Liver (tissue), 9 donors: ENCODE results near the gene E2F4. TPM values are rescaled to one million over a fixed set of nuclear protein-coding genes. Genes with fewer than 3 reads are reported as not detected.

Experiments
- DNase-seq: peaks from one replicate; pipeline ENCODE4 v3.0.0-alpha.2; 2017; ENCODE audit warnings: low spot score
- H3K27ac ChIP-seq, 2 donors: one replicate each; pipeline ENCODE4 v1.7.0; 2013; ENCODE audit warnings: inconsistent platforms in 2 of 2, low read length in 2 of 2, control low read depth in 1 of 2, low read depth in 1 of 2, mild to moderate bottlenecking in 1 of 2
- H3K27me3 ChIP-seq, 4 donors: one replicate each; pipeline versions ENCODE4 v1.6.1 to v1.7.0; 2013; ENCODE audit warnings: low read length in 3 of 4, inconsistent platforms in 1 of 4, mild to moderate bottlenecking in 1 of 4, moderate library complexity in 1 of 4; ENCODE audit not compliant: control insufficient read depth in 4 of 4, insufficient read depth in 4 of 4
- H3K36me3 ChIP-seq, 4 donors: one replicate each; pipeline versions ENCODE4 v1.6.1 to v1.7.0; 2013; ENCODE audit warnings: low read length in 3 of 4, mild to moderate bottlenecking in 3 of 4, low read depth in 1 of 4, moderate library complexity in 1 of 4; ENCODE audit not compliant: control insufficient read depth in 4 of 4, insufficient read depth in 3 of 4
- H3K4me1 ChIP-seq, 4 donors: one replicate each; pipeline versions ENCODE4 v1.6.1 to v1.7.0; 2013; ENCODE audit warnings: low read length in 3 of 4, mild to moderate bottlenecking in 3 of 4, moderate library complexity in 1 of 4; ENCODE audit not compliant: control insufficient read depth in 4 of 4, insufficient read depth in 4 of 4
- H3K4me3 ChIP-seq, 3 donors: one replicate each; pipeline versions ENCODE4 v1.6.1 to v1.7.0; 2013; ENCODE audit warnings: low read length in 3 of 3, control low read depth in 1 of 3, low read depth in 1 of 3, mild to moderate bottlenecking in 1 of 3
- H3K9ac ChIP-seq, 2 donors: one replicate each; pipeline ENCODE4 v1.7.0; 2013; ENCODE audit warnings: low read length in 2 of 2, mild to moderate bottlenecking in 2 of 2, moderate library complexity in 2 of 2, control low read depth in 1 of 2, low read depth in 1 of 2
- H3K9me3 ChIP-seq, 4 donors: one replicate each; pipeline versions ENCODE4 v1.6.1 to v1.7.0; 2013; ENCODE audit warnings: low read length in 3 of 4; ENCODE audit not compliant: control insufficient read depth in 4 of 4
- EGR1 ChIP-seq, 2 donors: IDR thresholded peaks; 2 replicates each; pipeline ENCODE4 v1.6.1; 2016 to 2018; ENCODE audit warnings: antibody characterized with exemption in 2 of 2, low read depth in 2 of 2
- FOXA1 ChIP-seq: IDR thresholded peaks from 2 replicates; pipeline ENCODE4 v1.6.1; 2016; ENCODE audit warnings: antibody characterized with exemption
- FOXA2 ChIP-seq: IDR thresholded peaks from 2 replicates; pipeline ENCODE4 v1.6.1; 2016; ENCODE audit warnings: antibody characterized with exemption
- GABPA ChIP-seq, 2 donors: IDR thresholded peaks in 1 of 2; conservative IDR thresholded peaks in 1 of 2; 2 replicates each; pipeline ENCODE4 v1.6.1; 2016; ENCODE audit warnings: antibody characterized with exemption in 2 of 2, mild to moderate bottlenecking in 1 of 2, moderate library complexity in 1 of 2
- HNF4A ChIP-seq, 2 donors: conservative IDR thresholded peaks; 2 replicates each; pipeline ENCODE4 v1.6.1; 2016; ENCODE audit warnings: antibody characterized with exemption in 2 of 2, mild to moderate bottlenecking in 2 of 2
- HNF4G ChIP-seq: IDR thresholded peaks from 2 replicates; pipeline ENCODE4 v1.6.1; 2016; ENCODE audit warnings: antibody characterized with exemption
- JUND ChIP-seq, 2 donors: IDR thresholded peaks; 2 replicates each; pipeline ENCODE4 v1.6.1; 2016; ENCODE audit warnings: antibody characterized with exemption in 2 of 2
- NR2F2 ChIP-seq: IDR thresholded peaks from 2 replicates; pipeline ENCODE4 v1.6.1; 2016; ENCODE audit warnings: antibody characterized with exemption
- RAD21 ChIP-seq, 2 donors: IDR thresholded peaks; 2 replicates each; pipeline ENCODE4 v1.6.1; 2016; ENCODE audit warnings: antibody characterized with exemption in 2 of 2, mild to moderate bottlenecking in 2 of 2
- RXRA ChIP-seq, 2 donors: IDR thresholded peaks; 2 replicates each; pipeline ENCODE4 v1.6.1; 2017 to 2018; ENCODE audit warnings: antibody characterized with exemption in 2 of 2, mild to moderate bottlenecking in 1 of 2
- SP1 ChIP-seq: IDR thresholded peaks from 2 replicates; pipeline ENCODE4 v1.6.1; 2018; ENCODE audit warnings: antibody characterized with exemption, mild to moderate bottlenecking
- TAF1 ChIP-seq: conservative IDR thresholded peaks from 2 replicates; pipeline ENCODE4 v1.6.1; 2016; ENCODE audit warnings: antibody characterized with exemption, mild to moderate bottlenecking
- YY1 ChIP-seq: IDR thresholded peaks from 2 replicates; pipeline ENCODE4 v1.6.1; 2016; ENCODE audit warnings: antibody characterized with exemption, mild to moderate bottlenecking
- WGBS: extraction: QIAGEN DNeasy Blood & Tissue Kit; methylation state at CpG from one replicate; pipeline ENCODE4 v1.1.7; 2013; 5-methylcytosine and 5-hydroxymethylcytosine counted together
- polyA plus RNA-seq, 2 donors: library from polyadenylated mRNA; stranded (reverse) in 1 of 2; unstranded in 1 of 2; fragments of 200-250 nt in 1 of 2; fragments of >200 nt in 1 of 2; fragmentation: Nextera tagmentation in 1 of 2; extraction: Ambion mirVana in 1 of 2; gene quantifications; one replicate each; pipeline versions ENCODE4 v1.2.1 to v1.2.3, GENCODE V29; 2013 to 2015
- total RNA-seq, 2 donors: library from RNA; depleted of rRNA; stranded (reverse); fragments of >200 nt; gene quantifications; one replicate each; pipeline ENCODE4 v1.2.3, GENCODE V29; 2014
- TF ChIP-seq, protein P1 (sequence below): IDR thresholded peaks from 2 replicates; pipeline ENCODE4 v1.6.1; 2016; ENCODE audit warnings: antibody characterized with exemption
- TF ChIP-seq, protein P2 (sequence below): fragments of 150-350 bp; IDR thresholded peaks from 2 replicates; pipeline ENCODE4 v1.5.1; 2017; ENCODE audit warnings: improper control_type of control experiment, low read depth, low read length; ENCODE audit not compliant: missing input control
- TF ChIP-seq, protein P3 (sequence below): IDR thresholded peaks from 2 replicates; pipeline ENCODE4 v1.6.1; 2016; ENCODE audit warnings: antibody characterized with exemption
- TF ChIP-seq, protein P4 (sequence below): IDR thresholded peaks from 2 replicates; pipeline ENCODE4 v1.6.1; 2016; ENCODE audit warnings: antibody characterized with exemption, mild to moderate bottlenecking
- TF ChIP-seq, protein P5 (sequence below): IDR thresholded peaks from 2 replicates; pipeline ENCODE4 v1.6.1; 2016; ENCODE audit warnings: antibody characterized with exemption
- donor health status: healthy.
- donor health status: healthy.
- donor health status: healthy.
- donor health status: healthy.
- donor health status: healthy.

E2F4 gene
- total and polyA plus RNA-seq, 4 donors: 18.1 to 107 (median 30.0) TPM

DNA sequence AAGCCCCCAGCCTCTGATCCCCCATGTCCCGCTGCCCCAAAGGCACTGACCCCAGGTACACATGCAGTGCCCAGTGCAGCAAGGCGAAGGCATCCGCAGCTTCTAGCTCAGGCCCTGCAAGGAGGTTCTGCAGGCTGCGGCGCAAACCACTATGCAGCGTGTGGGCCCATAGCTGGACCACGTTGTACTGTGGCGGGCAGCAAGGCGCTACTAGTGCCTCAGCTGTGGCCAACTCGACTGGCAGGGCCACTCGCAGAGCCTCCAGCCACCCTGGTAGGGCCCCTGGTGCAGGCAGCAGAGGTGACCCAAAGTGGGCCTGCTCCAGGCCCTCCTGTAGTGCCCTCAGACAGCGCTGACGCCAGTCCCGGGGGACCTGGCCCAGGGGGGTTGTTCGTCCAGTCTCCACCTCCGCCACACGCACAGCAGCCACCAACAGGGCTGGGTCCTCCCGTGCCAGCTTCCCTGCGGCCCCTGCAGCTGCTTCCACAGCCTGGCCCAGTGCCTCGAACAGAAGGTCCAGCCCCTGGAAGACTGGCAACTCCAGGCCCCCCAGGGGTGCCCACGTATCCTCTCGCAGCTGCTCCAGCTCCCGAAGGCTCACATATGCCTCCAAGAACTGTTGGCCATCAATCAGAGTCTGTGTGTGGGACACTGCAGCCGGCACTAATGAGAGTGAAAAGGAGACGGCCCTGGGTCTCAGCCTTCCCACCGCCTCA is 4.6 kb upstream of the E2F4 start:
- Histone ChIP-seq H3K4me1 (peaks cover 9 to 34% (median 24%) of the 10 kb centered on the region in 4 donors), H3K9me3 (no peaks in the 10 kb centered on the region), H3K27me3 (no peaks in the 10 kb centered on the region), H3K4me3 (no peak overlapping the region), H3K36me3 (no peaks in the 10 kb centered on the region), H3K27ac (no peak overlapping the region), H3K9ac (no peak overlapping the region)
- TF ChIP-seq RAD21 (IDR thresholded peaks at IDR 0.05): no peak
- TF ChIP-seq NR2F2: no peak
- no peak for TF ChIP-seq EGR1 (IDR thresholded peaks at IDR 0.05; ENCODE audit: low read depth in 2 of 2)
- TF ChIP-seq JUND (IDR thresholded peaks at IDR 0.05): no peak
- TF ChIP-seq, protein P1, sequence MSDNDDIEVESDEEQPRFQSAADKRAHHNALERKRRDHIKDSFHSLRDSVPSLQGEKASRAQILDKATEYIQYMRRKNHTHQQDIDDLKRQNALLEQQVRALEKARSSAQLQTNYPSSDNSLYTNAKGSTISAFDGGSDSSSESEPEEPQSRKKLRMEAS: no peak
- TF ChIP-seq TAF1: no peak
- TF ChIP-seq YY1: no peak
- TF ChIP-seq GABPA (IDR thresholded peaks at IDR 0.05 in 1 of 2, conservative IDR thresholded peaks at IDR 0.05 in 1 of 2): no peak
- no peak for TF ChIP-seq FOXA2
- TF ChIP-seq, protein P2, sequence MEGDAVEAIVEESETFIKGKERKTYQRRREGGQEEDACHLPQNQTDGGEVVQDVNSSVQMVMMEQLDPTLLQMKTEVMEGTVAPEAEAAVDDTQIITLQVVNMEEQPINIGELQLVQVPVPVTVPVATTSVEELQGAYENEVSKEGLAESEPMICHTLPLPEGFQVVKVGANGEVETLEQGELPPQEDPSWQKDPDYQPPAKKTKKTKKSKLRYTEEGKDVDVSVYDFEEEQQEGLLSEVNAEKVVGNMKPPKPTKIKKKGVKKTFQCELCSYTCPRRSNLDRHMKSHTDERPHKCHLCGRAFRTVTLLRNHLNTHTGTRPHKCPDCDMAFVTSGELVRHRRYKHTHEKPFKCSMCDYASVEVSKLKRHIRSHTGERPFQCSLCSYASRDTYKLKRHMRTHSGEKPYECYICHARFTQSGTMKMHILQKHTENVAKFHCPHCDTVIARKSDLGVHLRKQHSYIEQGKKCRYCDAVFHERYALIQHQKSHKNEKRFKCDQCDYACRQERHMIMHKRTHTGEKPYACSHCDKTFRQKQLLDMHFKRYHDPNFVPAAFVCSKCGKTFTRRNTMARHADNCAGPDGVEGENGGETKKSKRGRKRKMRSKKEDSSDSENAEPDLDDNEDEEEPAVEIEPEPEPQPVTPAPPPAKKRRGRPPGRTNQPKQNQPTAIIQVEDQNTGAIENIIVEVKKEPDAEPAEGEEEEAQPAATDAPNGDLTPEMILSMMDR: no peak
- TF ChIP-seq HNF4G: no peak
- no peak for TF ChIP-seq SP1
- TF ChIP-seq, protein P3, sequence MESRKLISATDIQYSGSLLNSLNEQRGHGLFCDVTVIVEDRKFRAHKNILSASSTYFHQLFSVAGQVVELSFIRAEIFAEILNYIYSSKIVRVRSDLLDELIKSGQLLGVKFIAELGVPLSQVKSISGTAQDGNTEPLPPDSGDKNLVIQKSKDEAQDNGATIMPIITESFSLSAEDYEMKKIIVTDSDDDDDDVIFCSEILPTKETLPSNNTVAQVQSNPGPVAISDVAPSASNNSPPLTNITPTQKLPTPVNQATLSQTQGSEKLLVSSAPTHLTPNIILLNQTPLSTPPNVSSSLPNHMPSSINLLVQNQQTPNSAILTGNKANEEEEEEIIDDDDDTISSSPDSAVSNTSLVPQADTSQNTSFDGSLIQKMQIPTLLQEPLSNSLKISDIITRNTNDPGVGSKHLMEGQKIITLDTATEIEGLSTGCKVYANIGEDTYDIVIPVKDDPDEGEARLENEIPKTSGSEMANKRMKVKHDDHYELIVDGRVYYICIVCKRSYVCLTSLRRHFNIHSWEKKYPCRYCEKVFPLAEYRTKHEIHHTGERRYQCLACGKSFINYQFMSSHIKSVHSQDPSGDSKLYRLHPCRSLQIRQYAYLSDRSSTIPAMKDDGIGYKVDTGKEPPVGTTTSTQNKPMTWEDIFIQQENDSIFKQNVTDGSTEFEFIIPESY: no peak
- TF ChIP-seq, protein P4, sequence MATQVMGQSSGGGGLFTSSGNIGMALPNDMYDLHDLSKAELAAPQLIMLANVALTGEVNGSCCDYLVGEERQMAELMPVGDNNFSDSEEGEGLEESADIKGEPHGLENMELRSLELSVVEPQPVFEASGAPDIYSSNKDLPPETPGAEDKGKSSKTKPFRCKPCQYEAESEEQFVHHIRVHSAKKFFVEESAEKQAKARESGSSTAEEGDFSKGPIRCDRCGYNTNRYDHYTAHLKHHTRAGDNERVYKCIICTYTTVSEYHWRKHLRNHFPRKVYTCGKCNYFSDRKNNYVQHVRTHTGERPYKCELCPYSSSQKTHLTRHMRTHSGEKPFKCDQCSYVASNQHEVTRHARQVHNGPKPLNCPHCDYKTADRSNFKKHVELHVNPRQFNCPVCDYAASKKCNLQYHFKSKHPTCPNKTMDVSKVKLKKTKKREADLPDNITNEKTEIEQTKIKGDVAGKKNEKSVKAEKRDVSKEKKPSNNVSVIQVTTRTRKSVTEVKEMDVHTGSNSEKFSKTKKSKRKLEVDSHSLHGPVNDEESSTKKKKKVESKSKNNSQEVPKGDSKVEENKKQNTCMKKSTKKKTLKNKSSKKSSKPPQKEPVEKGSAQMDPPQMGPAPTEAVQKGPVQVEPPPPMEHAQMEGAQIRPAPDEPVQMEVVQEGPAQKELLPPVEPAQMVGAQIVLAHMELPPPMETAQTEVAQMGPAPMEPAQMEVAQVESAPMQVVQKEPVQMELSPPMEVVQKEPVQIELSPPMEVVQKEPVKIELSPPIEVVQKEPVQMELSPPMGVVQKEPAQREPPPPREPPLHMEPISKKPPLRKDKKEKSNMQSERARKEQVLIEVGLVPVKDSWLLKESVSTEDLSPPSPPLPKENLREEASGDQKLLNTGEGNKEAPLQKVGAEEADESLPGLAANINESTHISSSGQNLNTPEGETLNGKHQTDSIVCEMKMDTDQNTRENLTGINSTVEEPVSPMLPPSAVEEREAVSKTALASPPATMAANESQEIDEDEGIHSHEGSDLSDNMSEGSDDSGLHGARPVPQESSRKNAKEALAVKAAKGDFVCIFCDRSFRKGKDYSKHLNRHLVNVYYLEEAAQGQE: no peak
- TF ChIP-seq HNF4A (conservative IDR thresholded peaks at IDR 0.05): no peak
- 90% methylated on average over 26 of the region's 26 CpGs for whole genome bisulfite sequencing
- DNase-seq: no peak

DNA sequence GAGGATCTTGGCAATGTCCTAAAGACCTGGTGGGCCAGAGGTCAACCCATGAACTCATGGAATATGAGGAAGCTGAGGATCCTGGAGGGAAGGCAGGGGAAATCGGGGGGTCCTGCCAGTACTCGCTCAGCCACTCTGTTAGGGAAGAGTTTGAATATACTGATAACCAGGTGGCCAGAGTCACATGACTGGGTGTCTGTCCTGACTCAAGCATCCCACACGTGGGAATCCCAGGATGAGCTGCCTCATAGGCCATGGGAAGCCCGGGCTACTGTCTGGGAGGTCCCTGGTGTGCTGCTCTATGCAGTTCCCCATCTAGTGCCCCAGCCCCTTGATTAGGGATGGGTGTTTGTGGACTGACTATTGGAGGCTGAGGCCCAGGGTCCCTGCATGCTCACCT is 3.6 kb upstream of the E2F4 start:
- 90% methylated on average over 4 of the region's 4 CpGs for WGBS
- no peak for DNase-seq
- no peak for TF ChIP-seq HNF4A (conservative IDR thresholded peaks at IDR 0.05)
- TF ChIP-seq GABPA (IDR thresholded peaks at IDR 0.05 in 1 of 2, conservative IDR thresholded peaks at IDR 0.05 in 1 of 2): no peak
- no peak for TF ChIP-seq RXRA (IDR thresholded peaks at IDR 0.05)
- no peak for TF ChIP-seq SP1
- TF ChIP-seq FOXA2: no peak
- no peak for TF ChIP-seq JUND (IDR thresholded peaks at IDR 0.05)
- TF ChIP-seq, protein P1: no peak
- TF ChIP-seq RAD21 (IDR thresholded peaks at IDR 0.05): no peak
- no peak for TF ChIP-seq EGR1 (IDR thresholded peaks at IDR 0.05; ENCODE audit: low read depth in 2 of 2)
- no peak for TF ChIP-seq HNF4G
- TF ChIP-seq TAF1: no peak
- TF ChIP-seq, protein P3: no peak
- no peak for TF ChIP-seq YY1
- TF ChIP-seq, protein P5, sequence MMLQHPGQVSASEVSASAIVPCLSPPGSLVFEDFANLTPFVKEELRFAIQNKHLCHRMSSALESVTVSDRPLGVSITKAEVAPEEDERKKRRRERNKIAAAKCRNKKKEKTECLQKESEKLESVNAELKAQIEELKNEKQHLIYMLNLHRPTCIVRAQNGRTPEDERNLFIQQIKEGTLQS: no peak
- no peak for TF ChIP-seq FOXA1
- no peak overlapping the region for H3K4me3 ChIP-seq
- H3K36me3 ChIP-seq: no peaks in the 10 kb centered on the region
- no peaks in the 10 kb centered on the region for H3K9me3 ChIP-seq
- H3K27me3 ChIP-seq: no peaks in the 10 kb centered on the region
- peaks cover 15 to 39% (median 32%) of the 10 kb centered on the region in 4 donors for H3K4me1 ChIP-seq
- H3K27ac ChIP-seq: no peak overlapping the region
- H3K9ac ChIP-seq: no peak overlapping the region
